Tibial nerve (tissue), 3 donors: ENCODE data around the gene DNAJC5.

ENCODE experiments used
- CTCF ChIP-seq, 5 experiments: fragments of 200-600 bp in 3 of 5; fragments of 450-650 bp in 2 of 5; sonication (generic) in 3 of 5; IDR thresholded peaks; one replicate each; pipeline ENCODE4 v1.5.1; 2016 to 2019; ENCODE audit warnings: antibody characterized with exemption in 5 of 5, mild to moderate bottlenecking in 3 of 5, moderate library complexity in 2 of 5
- POLR2A ChIP-seq, 2 donors: fragments of 450-650 bp; IDR thresholded peaks; one replicate each; pipeline ENCODE4 v1.6.1; 2017; ENCODE audit warnings: antibody characterized with exemption in 2 of 2, mild to moderate bottlenecking in 2 of 2, moderate library complexity in 2 of 2

DNA sequence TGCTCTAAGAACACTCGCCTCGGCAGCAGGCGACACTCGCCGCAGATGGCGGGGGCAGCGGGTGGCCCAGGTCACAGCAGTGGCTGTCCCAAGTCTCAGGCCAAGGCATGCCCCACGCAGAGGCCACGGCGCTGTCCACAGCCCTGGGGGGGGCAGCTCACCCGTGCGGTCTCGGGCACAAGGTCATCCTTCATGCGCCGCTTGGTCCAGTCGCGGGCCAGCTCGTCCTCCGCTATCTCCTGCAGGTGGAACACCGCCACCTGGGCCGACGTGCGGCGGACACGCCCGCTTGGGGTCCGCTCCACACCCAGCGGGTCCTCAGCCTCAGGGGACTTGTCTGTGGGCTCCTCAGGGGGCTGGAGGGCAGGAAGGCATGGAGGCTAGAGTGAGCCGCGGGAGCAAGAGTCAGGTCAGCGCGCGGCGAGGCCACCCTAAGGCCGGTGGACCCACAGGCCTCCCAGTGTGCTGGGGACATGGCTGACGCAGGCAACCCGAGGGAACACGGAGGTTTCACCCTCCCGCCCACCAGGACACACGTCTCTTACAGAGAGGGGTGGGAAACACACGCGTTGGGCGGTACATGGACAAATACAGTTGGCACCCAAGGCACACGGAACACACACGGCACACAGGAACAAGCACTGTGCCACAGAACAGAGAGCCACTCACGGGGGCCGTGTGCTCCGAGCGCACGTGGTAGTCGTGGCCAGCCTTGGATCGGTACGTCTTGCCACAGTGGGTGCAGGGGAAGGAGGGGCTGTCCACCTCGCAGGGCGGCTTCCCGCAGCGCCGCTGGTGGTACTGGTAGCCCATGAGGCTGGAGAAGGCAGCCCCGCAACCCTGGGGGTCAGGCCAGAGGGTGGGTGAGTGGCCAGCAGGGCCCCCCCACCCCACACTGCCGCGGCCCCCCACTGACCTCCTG, 67.8 kb downstream of the DNAJC5 start:
- TF ChIP-seq CTCF (IDR thresholded peaks at IDR 0.05) (no peak), POLR2A (IDR thresholded peaks at IDR 0.05) (no peak)
